Measurements from ENCODE around the gene OR2C1.

Gene OR2C1

DNA sequence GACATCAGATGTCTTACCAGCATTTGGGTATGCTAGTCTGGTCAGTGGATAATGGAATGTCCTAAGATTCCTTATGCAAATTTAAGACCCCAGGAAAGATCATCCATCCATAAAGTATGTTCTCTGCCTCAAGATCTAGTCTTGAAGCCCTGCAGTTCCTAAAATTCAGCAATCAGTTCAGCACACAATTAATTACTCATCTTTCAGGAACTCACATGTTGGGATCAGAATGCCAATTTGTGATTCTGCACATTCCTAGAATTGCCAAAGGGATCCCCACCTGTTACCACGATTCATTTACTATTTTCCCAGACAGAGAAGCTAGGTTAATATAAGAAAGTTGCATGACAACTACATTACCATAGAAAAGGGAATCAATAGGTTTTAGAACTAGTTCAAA, 3.2 kb downstream of the OR2C1 start:
- H3K4me3 ChIP-seq (ENCODE audit: low read length): no peak overlapping the region
- no peaks in the 10 kb centered on the region for H3K36me3 ChIP-seq (ENCODE audit: insufficient read depth, low read length)
- no peaks in the 10 kb centered on the region for H3K9me3 ChIP-seq (ENCODE audit: low read length)
- peaks cover 2% of the 10 kb centered on the region for H3K4me1 ChIP-seq (ENCODE audit: insufficient read depth, low read length)
- H2AFZ ChIP-seq (ENCODE audit: low read depth, low read length): no peak overlapping the region
- peaks cover 4% of the 10 kb centered on the region for H3K27me3 ChIP-seq (ENCODE audit: insufficient read depth, low read length)

DNA sequence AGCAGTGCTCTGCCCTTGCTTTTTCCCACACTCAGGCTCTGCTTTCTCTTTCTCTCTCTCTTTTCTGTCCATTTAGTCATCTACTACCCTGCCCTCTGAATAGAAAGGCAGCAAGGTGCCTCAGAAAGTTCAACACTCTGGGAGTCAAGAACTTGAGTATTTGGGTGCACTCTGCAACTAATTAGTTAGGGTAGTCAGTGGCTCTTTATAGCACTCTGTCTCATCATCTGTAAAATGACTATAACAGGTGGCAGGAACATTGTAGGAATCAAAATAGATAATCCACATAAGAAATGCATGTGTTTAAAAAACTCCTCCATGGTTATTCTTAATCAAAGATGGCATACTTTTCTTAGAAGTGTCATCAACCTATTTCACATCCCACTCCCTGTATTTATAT, 7.2 kb downstream of the OR2C1 start:
- no peak overlapping the region for H3K4me3 ChIP-seq (ENCODE audit: low read length)
- H2AFZ ChIP-seq (ENCODE audit: low read depth, low read length): no peak overlapping the region
- H3K4me1 ChIP-seq (ENCODE audit: insufficient read depth, low read length): peaks cover 2% of the 10 kb centered on the region
- no peaks in the 10 kb centered on the region for H3K36me3 ChIP-seq (ENCODE audit: insufficient read depth, low read length)
- peaks cover 4% of the 10 kb centered on the region for H3K27me3 ChIP-seq (ENCODE audit: insufficient read depth, low read length)
- H3K9me3 ChIP-seq (ENCODE audit: low read length): no peaks in the 10 kb centered on the region

DNA sequence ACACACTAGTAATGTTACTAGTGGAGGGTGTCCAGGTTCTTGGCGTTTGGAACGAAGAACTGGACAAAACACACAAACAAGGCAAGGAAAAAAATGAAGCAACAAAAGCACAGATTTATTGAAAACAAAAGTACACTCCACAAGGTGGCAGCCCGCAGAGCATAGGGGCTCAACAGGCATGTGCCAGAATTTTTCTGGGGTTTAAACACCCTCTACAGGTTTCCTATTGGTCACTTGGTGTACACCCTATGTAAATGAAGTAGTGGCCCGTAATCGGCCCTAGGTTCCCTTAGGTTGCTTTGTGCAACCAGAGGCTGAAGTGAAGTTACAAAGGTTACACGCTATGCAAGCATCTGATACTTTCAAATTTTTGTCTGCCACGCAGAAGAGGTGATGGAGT, 8.1 kb downstream of the OR2C1 start:
- Histone ChIP-seq H2AFZ (ENCODE audit: low read depth, low read length) (no peak overlapping the region), H3K36me3 (ENCODE audit: insufficient read depth, low read length) (no peaks in the 10 kb centered on the region), H3K9me3 (ENCODE audit: low read length) (no peaks in the 10 kb centered on the region), H3K4me1 (ENCODE audit: insufficient read depth, low read length) (peaks cover 2% of the 10 kb centered on the region), H3K27me3 (ENCODE audit: insufficient read depth, low read length) (peaks cover 4% of the 10 kb centered on the region), H3K4me3 (ENCODE audit: low read length) (no peak overlapping the region)

GRCh38 chr16:3364774-3365427, 9.2 kb downstream of the OR2C1 start:
- H3K4me3 ChIP-seq (ENCODE audit: low read length): no peak overlapping the region
- H3K9me3 ChIP-seq (ENCODE audit: low read length): no peaks in the 10 kb centered on the region
- no peak overlapping the region for H2AFZ ChIP-seq (ENCODE audit: low read depth, low read length)
- H3K27me3 ChIP-seq (ENCODE audit: insufficient read depth, low read length): peaks cover 4% of the 10 kb centered on the region
- H3K36me3 ChIP-seq (ENCODE audit: insufficient read depth, low read length): no peaks in the 10 kb centered on the region
- H3K4me1 ChIP-seq (ENCODE audit: insufficient read depth, low read length): no peaks in the 10 kb centered on the region

DNA sequence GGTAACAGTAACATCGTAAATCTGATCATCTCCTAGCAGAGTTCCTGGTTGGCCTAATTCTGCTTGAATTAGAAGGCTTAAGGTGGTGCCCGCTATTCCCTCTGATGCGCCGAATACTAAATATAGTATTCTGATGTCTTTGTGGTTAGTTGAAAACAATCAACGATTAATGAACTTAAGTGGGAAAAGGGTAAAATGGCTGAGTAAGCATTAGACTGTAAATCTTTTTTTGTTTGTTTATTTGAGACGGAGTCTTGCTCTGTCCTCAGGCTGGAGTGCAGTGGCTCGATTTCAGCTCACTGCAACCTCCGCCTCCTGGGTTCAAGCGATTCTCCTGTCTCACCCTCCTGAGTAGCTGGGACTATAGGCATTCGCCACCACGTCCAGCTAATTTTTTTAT, 13.4 kb downstream of the OR2C1 start:
- Histone ChIP-seq H2AFZ (ENCODE audit: low read depth, low read length) (no peak overlapping the region), H3K4me3 (ENCODE audit: low read length) (no peak overlapping the region), H3K27me3 (ENCODE audit: insufficient read depth, low read length) (no peaks in the 10 kb centered on the region), H3K9me3 (ENCODE audit: low read length) (peaks cover 2% of the 10 kb centered on the region), H3K4me1 (ENCODE audit: insufficient read depth, low read length) (no peaks in the 10 kb centered on the region), H3K36me3 (ENCODE audit: insufficient read depth, low read length) (no peaks in the 10 kb centered on the region)

GRCh38 chr16:3375680-3376079, 20.0 kb downstream of the OR2C1 start:
- no peaks in the 10 kb centered on the region for H3K36me3 ChIP-seq (ENCODE audit: insufficient read depth, low read length)
- no peak overlapping the region for H3K4me3 ChIP-seq (ENCODE audit: low read length)
- H2AFZ ChIP-seq (ENCODE audit: low read depth, low read length): no peak overlapping the region
- H3K4me1 ChIP-seq (ENCODE audit: insufficient read depth, low read length): no peaks in the 10 kb centered on the region
- H3K9me3 ChIP-seq (ENCODE audit: low read length): peaks cover 10% of the 10 kb centered on the region
- H3K27me3 ChIP-seq (ENCODE audit: insufficient read depth, low read length): no peaks in the 10 kb centered on the region

GRCh38 chr16:3377917-3378316, 22.2 kb downstream of the OR2C1 start:
- Histone ChIP-seq H3K9me3 (ENCODE audit: low read length) (peaks cover 29% of the 10 kb centered on the region), H2AFZ (ENCODE audit: low read depth, low read length) (no peak overlapping the region), H3K27me3 (ENCODE audit: insufficient read depth, low read length) (no peaks in the 10 kb centered on the region), H3K4me1 (ENCODE audit: insufficient read depth, low read length) (no peaks in the 10 kb centered on the region), H3K36me3 (ENCODE audit: insufficient read depth, low read length) (peaks cover 17% of the 10 kb centered on the region), H3K4me3 (ENCODE audit: low read length) (no peak overlapping the region)

DNA sequence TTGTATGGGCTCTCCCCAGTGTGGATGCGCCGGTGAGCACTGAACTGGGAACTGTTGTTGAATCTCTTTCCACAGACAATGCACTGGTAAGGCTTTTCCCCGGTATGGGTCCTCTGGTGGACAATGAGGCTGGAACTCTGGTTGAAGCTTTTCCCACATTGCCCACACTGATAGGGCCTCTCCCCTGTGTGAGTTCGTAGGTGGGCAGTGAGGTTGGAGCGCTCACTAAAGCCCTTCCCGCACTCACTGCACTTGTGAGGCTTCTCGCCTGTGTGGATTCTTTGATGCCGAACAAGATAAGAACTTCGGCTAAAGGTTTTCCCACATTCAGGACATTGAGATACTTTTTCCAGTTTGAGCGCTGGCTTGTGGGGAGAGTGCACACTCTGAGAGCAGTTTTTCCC, 27.4 kb downstream of the OR2C1 start:
- Histone ChIP-seq H3K27me3 (ENCODE audit: insufficient read depth, low read length) (no peaks in the 10 kb centered on the region), H3K36me3 (ENCODE audit: insufficient read depth, low read length) (peaks cover 50% of the 10 kb centered on the region), H3K4me1 (ENCODE audit: insufficient read depth, low read length) (no peaks in the 10 kb centered on the region), H2AFZ (ENCODE audit: low read depth, low read length) (no peak overlapping the region), H3K4me3 (ENCODE audit: low read length) (no peak overlapping the region), H3K9me3 (ENCODE audit: low read length) (peaks cover 49% of the 10 kb centered on the region)

GRCh38 chr16:3388325-3388724, 32.6 kb downstream of the OR2C1 start:
- Histone ChIP-seq H3K4me3 (ENCODE audit: low read length) (no peak overlapping the region), H2AFZ (ENCODE audit: low read depth, low read length) (no peak overlapping the region), H3K9me3 (ENCODE audit: low read length) (peaks cover 36% of the 10 kb centered on the region), H3K36me3 (ENCODE audit: insufficient read depth, low read length) (peaks cover 58% of the 10 kb centered on the region), H3K4me1 (ENCODE audit: insufficient read depth, low read length) (no peaks in the 10 kb centered on the region), H3K27me3 (ENCODE audit: insufficient read depth, low read length) (no peaks in the 10 kb centered on the region)

DNA sequence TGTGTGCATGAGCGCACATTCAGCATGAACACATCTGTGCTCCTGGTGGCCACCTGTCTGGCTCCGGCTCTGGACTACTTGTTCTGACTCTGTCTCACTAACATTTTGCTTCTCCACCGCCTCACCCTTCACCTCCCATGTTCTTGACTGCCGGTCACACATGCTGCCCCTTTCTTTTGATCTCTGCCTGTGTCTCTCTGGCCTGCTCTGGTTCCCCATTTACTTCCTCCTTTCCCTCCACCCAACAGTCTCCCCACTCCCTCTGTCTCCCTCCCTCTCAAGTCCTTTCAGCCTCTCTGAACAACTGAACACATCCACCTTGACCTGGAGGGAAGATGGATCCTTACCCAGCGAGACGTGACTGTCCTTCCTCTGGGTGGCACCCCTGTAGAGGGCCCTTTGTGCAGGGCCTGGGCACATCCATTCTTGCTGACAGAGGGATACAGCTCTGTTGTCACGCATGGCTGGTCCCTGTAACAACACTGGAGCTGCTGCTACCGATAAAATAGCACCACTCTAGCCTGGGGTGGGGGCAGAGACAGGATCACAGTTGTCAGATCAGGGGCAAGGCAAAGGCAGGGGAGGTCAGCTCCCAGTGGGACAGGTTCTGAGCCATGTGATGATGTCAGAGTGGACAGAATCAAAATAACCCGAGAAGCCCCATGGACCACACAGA, 34.1 kb downstream of the OR2C1 start:
- Histone ChIP-seq H3K9me3 (ENCODE audit: low read length) (peaks cover 29% of the 10 kb centered on the region), H3K4me3 (ENCODE audit: low read length) (no peak overlapping the region), H3K36me3 (ENCODE audit: insufficient read depth, low read length) (peaks cover 55% of the 10 kb centered on the region), H3K27me3 (ENCODE audit: insufficient read depth, low read length) (no peaks in the 10 kb centered on the region), H3K4me1 (ENCODE audit: insufficient read depth, low read length) (no peaks in the 10 kb centered on the region), H2AFZ (ENCODE audit: low read depth, low read length) (no peak overlapping the region)

- H3K36me3 ChIP-seq (ENCODE audit: insufficient read depth, low read length): peaks cover 50% of the 10 kb centered on the region
- H3K9me3 ChIP-seq (ENCODE audit: low read length): peaks cover 33% of the 10 kb centered on the region
- peak overlapping the region; percentile 96 for H2AFZ ChIP-seq (ENCODE audit: low read depth, low read length)
- no peaks in the 10 kb centered on the region for H3K27me3 ChIP-seq (ENCODE audit: insufficient read depth, low read length)
- H3K4me1 ChIP-seq (ENCODE audit: insufficient read depth, low read length): peaks cover 3% of the 10 kb centered on the region
- H3K4me3 ChIP-seq (ENCODE audit: low read length): peak overlapping the region; percentile 98
Observed at GRCh38 chr16:3400446-3400778, 44.7 kb downstream of the OR2C1 start.

GRCh38 chr16:3400779-3401688, 45.3 kb downstream of the OR2C1 start, which contains the start of the genes ZNF174 and ZSCAN32:
ZNF174 (plus strand) TSS chr16:3401215; CDS start chr16:3402005, 790 bp downstream.
ZSCAN32 (minus strand) TSS chr16:3401004; CDS start chr16:3397557, 3,447 bp downstream.
- H3K36me3 ChIP-seq (ENCODE audit: insufficient read depth, low read length): peaks cover 50% of the 10 kb centered on the region
- peak within 1 kb of the TSS; percentile 96 for H2AFZ ChIP-seq (ENCODE audit: low read depth, low read length)
- no peaks in the 10 kb centered on the region for H3K27me3 ChIP-seq (ENCODE audit: insufficient read depth, low read length)
- H3K4me3 ChIP-seq (ENCODE audit: low read length): peak within 1 kb of the TSS; percentile 98
- peaks cover 3% of the 10 kb centered on the region for H3K4me1 ChIP-seq (ENCODE audit: insufficient read depth, low read length)
- peaks cover 34% of the 10 kb centered on the region for H3K9me3 ChIP-seq (ENCODE audit: low read length)

Measured in neuron (in vitro differentiated cells).